MG63 (cell line): Measurements from ENCODE around the gene TMEM255B. TPM values are rescaled to one million over a fixed set of nuclear protein-coding genes. Genes with fewer than 3 reads are reported as not detected.
"Not testable (repeated sequence)": the region's sequence is repeated elsewhere in the genome, so short reads cannot be mapped to it uniquely, and the experiment has no call there.

Experiments
- DNase-seq: peaks from one replicate; pipeline ENCODE4 v3.0.0-alpha.2; 2020
- H3K27me3 ChIP-seq: fragments of 250-450 bp; sonication (Bioruptor Pico); 2 replicates; pipeline ENCODE4 v1.5.1; 2020; ENCODE audit warnings: mild to moderate bottlenecking, moderate library complexity
- H3K36me3 ChIP-seq: fragments of 250-450 bp; sonication (Bioruptor Pico); 2 replicates; pipeline ENCODE4 v1.5.1; 2020; ENCODE audit warnings: mild to moderate bottlenecking, moderate library complexity
- H3K4me3 ChIP-seq: fragments of 250-450 bp; sonication (Bioruptor Pico); 2 replicates; pipeline ENCODE4 v1.5.1; 2020; ENCODE audit warnings: mild to moderate bottlenecking, moderate library complexity
- H3K9me3 ChIP-seq: fragments of 250-450 bp; sonication (Bioruptor Pico); 2 replicates; pipeline ENCODE4 v1.5.1; 2020; ENCODE audit warnings: mild to moderate bottlenecking, moderate library complexity
- total RNA-seq: library from RNA; depleted of rRNA; stranded (reverse); fragments of >200 nt; shearing (Covaris generic); gene quantifications from 2 replicates; pipeline ENCODE4 v1.2.3, GENCODE V29; 2014; ENCODE audit warnings: low replicate concordance

TMEM255B gene
- total RNA-seq, 1 experiment from 2014 or later = 1.4 TPM

- H3K4me3 ChIP-seq = no peak overlapping the region
- DNase-seq = no peak
- H3K27me3 ChIP-seq = no peaks in the 10 kb centered on the region
- H3K36me3 ChIP-seq = peaks cover 70% of the 10 kb centered on the region
- H3K9me3 ChIP-seq = no peaks in the 10 kb centered on the region
Measured at GRCh38 chr13:113822956-113823744, 64.1 kb downstream of the TMEM255B start.

- no peaks in the 10 kb centered on the region for H3K9me3 ChIP-seq
- H3K36me3 ChIP-seq = peaks cover 69% of the 10 kb centered on the region
- DNase-seq = no peak
- no peaks in the 10 kb centered on the region for H3K27me3 ChIP-seq
- H3K4me3 ChIP-seq = no peak overlapping the region
Measured at GRCh38 chr13:113823771-113824170, 64.7 kb downstream of the TMEM255B start.

GRCh38 chr13:113825841-113826240 lies 66.8 kb downstream of the TMEM255B start:
- no peak overlapping the region for H3K4me3 ChIP-seq
- H3K9me3 ChIP-seq = no peaks in the 10 kb centered on the region
- H3K27me3 ChIP-seq = no peaks in the 10 kb centered on the region
- DNase-seq = no peak
- H3K36me3 ChIP-seq = peaks cover 55% of the 10 kb centered on the region

- H3K4me3 ChIP-seq, DNase-seq, H3K9me3 ChIP-seq, H3K27me3 ChIP-seq: not testable (repeated sequence)
- peaks cover 60% of the 10 kb centered on the region for H3K36me3 ChIP-seq
Measured at GRCh38 chr13:113826446-113826845, 67.4 kb downstream of the TMEM255B start.

- Histone ChIP-seq H3K4me3 (no peak overlapping the region), H3K27me3 (no peaks in the 10 kb centered on the region), H3K36me3 (peaks cover 55% of the 10 kb centered on the region), H3K9me3 (no peaks in the 10 kb centered on the region)
- DNase-seq = no peak
Measured at GRCh38 chr13:113827021-113827420, 68.0 kb downstream of the TMEM255B start.

- H3K4me3 ChIP-seq = no peak overlapping the region
- H3K36me3 ChIP-seq = peaks cover 54% of the 10 kb centered on the region
- H3K9me3 ChIP-seq = no peaks in the 10 kb centered on the region
- no peak for DNase-seq
- H3K27me3 ChIP-seq = no peaks in the 10 kb centered on the region
Measured at GRCh38 chr13:113828282-113828825, 69.3 kb downstream of the TMEM255B start.

- peaks cover 57% of the 10 kb centered on the region for H3K36me3 ChIP-seq
- not testable (repeated sequence) for DNase-seq, H3K9me3 ChIP-seq, H3K27me3 ChIP-seq, H3K4me3 ChIP-seq
Measured at GRCh38 chr13:113830426-113830950, 71.5 kb downstream of the TMEM255B start.

GRCh38 chr13:113831061-113831460 lies 72.0 kb downstream of the TMEM255B start:
- no peaks in the 10 kb centered on the region for H3K27me3 ChIP-seq
- no peak for DNase-seq
- no peaks in the 10 kb centered on the region for H3K9me3 ChIP-seq
- peaks cover 61% of the 10 kb centered on the region for H3K36me3 ChIP-seq
- no peak overlapping the region for H3K4me3 ChIP-seq

- Histone ChIP-seq H3K36me3 (peaks cover 57% of the 10 kb centered on the region), H3K27me3 (no peaks in the 10 kb centered on the region), H3K4me3 (no peak overlapping the region), H3K9me3 (no peaks in the 10 kb centered on the region)
- DNase-seq = peak; percentile 82
Measured at GRCh38 chr13:113832205-113832604, 73.2 kb downstream of the TMEM255B start.

- Histone ChIP-seq H3K4me3 (no peak overlapping the region), H3K36me3 (peaks cover 53% of the 10 kb centered on the region), H3K9me3 (no peaks in the 10 kb centered on the region), H3K27me3 (no peaks in the 10 kb centered on the region)
- DNase-seq = no peak
Measured at GRCh38 chr13:113832631-113833030, 73.6 kb downstream of the TMEM255B start.

GRCh38 chr13:113833111-113833830 lies 74.2 kb downstream of the TMEM255B start:
- Histone ChIP-seq H3K4me3 (no peak overlapping the region), H3K36me3 (peaks cover 46% of the 10 kb centered on the region), H3K9me3 (no peaks in the 10 kb centered on the region), H3K27me3 (no peaks in the 10 kb centered on the region)
- no peak for DNase-seq

GRCh38 chr13:113834006-113834405 lies 75.0 kb downstream of the TMEM255B start:
- H3K36me3 ChIP-seq = peaks cover 46% of the 10 kb centered on the region
- H3K4me3 ChIP-seq, DNase-seq, H3K9me3 ChIP-seq, H3K27me3 ChIP-seq: not testable (repeated sequence)

- H3K27me3 ChIP-seq = no peaks in the 10 kb centered on the region
- H3K36me3 ChIP-seq = peaks cover 53% of the 10 kb centered on the region
- no peak for DNase-seq
- no peaks in the 10 kb centered on the region for H3K9me3 ChIP-seq
- no peak overlapping the region for H3K4me3 ChIP-seq
Measured at GRCh38 chr13:113834496-113835200, 75.6 kb downstream of the TMEM255B start.

- peaks cover 57% of the 10 kb centered on the region for H3K36me3 ChIP-seq
- no peak overlapping the region for H3K4me3 ChIP-seq
- H3K9me3 ChIP-seq = no peaks in the 10 kb centered on the region
- no peaks in the 10 kb centered on the region for H3K27me3 ChIP-seq
- DNase-seq = no peak
Measured at GRCh38 chr13:113835461-113836270, 76.6 kb downstream of the TMEM255B start.

GRCh38 chr13:113836768-113837559 lies 77.9 kb downstream of the TMEM255B start:
- Histone ChIP-seq H3K36me3 (peaks cover 57% of the 10 kb centered on the region), H3K9me3 (no peaks in the 10 kb centered on the region), H3K4me3 (no peak overlapping the region), H3K27me3 (no peaks in the 10 kb centered on the region)
- DNase-seq = peak; percentile 74
